Testis (tissue), 2 donors: ENCODE data around the gene HTR3A.

Experiments used
- POLR2A ChIP-seq: fragments of 450-650 bp; IDR thresholded peaks from one replicate; pipeline ENCODE4 v1.6.1; 2017; ENCODE audit warnings: antibody characterized with exemption, mild to moderate bottlenecking, moderate library complexity
- TF ChIP-seq, protein P1 (sequence below), 3 experiments: fragments of 450-650 bp in 2 of 3; fragments of 200-600 bp in 1 of 3; sonication (generic) in 1 of 3; IDR thresholded peaks; one replicate each; pipeline ENCODE4 v1.5.1; 2016 to 2019; ENCODE audit warnings: antibody characterized with exemption in 3 of 3, mild to moderate bottlenecking in 2 of 3, moderate library complexity in 1 of 3

DNA sequence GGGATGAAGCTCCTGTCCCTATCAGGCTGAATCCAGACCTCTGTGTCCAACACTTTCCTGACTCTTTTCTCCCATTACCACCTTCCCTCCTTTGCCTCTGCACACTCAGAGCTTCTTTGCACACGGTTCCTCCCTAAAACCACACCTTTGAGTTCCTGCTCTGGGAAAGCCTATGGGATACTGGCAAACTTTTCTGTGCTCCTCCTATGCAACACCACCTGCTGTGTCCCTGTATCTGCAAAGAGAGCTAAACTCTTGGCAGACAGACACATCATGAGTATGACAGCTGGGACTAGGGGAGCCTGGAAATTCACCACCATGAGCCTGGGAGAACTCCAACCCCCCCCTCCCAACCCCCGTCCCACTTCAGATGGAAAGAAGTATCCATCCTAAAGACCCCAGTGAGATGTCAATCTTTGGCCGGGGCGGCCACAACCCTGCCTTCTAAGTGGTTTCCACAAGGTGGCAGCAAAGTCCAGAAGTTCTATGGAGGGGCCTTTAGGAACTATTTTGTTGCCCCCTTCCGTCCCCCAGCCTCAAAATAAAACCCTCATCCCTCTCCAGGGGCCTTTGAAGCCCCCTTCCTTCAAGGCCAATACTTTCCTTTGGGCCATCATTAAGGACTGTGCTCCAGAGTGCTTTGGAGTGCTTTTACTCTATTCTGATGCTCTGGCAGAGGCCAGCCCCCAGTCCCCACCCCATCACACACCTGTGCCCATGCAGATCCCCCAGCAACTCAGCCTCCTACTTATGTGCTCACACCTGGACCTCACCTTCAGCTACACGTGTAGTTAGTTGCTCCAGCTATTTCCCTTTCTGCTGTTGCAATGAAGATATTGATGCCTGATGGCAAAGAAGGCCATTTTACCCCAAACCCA, 19.4 kb downstream of the HTR3A start:
- TF ChIP-seq, protein P1, sequence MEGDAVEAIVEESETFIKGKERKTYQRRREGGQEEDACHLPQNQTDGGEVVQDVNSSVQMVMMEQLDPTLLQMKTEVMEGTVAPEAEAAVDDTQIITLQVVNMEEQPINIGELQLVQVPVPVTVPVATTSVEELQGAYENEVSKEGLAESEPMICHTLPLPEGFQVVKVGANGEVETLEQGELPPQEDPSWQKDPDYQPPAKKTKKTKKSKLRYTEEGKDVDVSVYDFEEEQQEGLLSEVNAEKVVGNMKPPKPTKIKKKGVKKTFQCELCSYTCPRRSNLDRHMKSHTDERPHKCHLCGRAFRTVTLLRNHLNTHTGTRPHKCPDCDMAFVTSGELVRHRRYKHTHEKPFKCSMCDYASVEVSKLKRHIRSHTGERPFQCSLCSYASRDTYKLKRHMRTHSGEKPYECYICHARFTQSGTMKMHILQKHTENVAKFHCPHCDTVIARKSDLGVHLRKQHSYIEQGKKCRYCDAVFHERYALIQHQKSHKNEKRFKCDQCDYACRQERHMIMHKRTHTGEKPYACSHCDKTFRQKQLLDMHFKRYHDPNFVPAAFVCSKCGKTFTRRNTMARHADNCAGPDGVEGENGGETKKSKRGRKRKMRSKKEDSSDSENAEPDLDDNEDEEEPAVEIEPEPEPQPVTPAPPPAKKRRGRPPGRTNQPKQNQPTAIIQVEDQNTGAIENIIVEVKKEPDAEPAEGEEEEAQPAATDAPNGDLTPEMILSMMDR (IDR thresholded peaks at IDR 0.05) = peak; percentile 44 to 75 (median 49)
- TF ChIP-seq POLR2A = no peak
